GM10847 (cell line): Measurements from ENCODE around the gene GNGT2.
A peak's percentile ranks its signal among the peaks of the same experiment; 100 is the strongest.

ENCODE experiments used
- POLR2A ChIP-seq: IDR thresholded peaks from 2 replicates; pipeline ENCODE4 v1.6.1; 2011; ENCODE audit not compliant: insufficient read length; ENCODE audit errors: extremely low read depth

The GNGT2 gene

DNA sequence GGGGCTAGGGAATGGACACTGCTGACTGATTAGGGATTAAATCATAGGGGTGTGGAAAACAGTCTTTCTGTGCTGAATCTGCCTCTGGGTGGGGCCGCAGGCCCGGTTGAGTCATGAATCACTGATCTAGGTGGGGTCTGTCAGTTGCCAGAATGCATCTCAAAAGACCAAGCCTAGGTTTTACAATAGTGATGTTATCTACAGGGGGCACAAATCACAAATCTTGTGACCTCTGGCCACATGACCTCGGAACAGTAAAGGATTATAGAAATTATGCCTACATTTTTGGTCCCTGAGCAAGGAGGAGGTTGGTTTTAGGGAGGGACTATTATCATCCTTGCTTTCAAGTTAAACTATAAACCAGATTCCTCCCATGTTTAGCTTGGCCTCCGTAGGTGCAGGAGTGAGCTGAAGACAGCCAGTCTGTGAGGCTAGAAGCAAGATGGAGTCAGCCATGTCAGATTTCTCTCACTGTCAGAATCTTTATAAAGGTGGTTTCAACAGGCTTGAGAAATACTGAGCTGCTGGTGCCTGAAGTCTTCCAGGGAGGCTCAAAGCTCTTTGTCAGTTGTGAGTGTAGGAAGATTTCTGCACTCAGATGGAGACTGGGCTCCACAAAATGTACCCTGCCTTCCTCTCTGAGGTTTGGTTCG lies 12.9 kb downstream of the GNGT2 start:
- TF ChIP-seq POLR2A: no peak

DNA sequence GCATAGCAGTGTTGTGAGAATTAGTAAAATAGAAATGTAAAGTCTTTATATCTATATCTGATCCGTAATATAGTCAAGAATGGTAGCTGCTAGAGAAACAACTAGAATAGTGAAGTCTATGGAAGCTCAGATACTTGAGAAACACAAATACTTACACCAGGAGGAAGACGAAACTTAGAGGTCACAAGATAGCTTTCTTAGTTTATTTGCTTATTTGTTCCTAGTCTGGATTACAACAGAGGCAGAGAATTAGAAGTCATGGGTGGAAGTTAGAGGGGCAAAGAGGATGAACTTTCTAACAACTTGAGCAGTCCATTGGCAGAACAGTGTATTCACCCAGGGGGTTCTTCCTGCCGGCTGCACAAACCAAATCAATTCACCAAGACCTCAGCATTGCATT lies 13.9 kb downstream of the GNGT2 start:
- no peak for TF ChIP-seq POLR2A

DNA sequence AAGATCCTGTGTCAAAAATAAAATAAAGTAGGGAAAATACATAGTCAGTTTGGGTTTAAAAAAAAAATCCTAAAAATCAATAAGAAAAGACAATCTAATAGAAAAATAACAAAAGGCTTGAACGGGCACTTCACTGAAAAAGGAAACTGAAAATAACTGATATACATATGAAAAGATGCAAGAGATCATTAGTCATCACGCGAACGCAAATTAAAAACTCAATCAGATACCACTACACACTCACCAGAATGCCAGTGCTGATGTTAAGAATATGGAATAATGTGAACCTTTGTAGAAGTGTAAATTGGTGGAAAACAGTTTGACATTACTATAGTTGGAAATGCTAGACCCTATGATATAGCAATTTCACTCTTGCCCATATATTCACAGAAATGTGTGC lies 14.6 kb downstream of the GNGT2 start:
- TF ChIP-seq POLR2A: no peak

DNA sequence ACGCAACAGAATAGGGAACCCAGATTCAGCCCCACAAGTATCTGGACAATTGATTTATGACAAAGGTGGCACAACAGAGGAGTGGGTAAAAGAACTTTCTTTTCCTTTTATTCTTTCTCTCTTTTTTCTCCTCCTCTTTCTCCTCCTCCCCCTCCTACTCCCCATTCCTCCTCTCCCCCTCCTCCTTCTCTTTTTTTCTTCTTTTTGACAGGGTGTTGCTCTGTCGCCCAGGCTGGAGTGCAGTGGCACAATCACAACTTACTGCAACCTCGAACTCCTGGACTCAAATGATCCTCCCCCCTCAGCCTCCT lies 16.1 kb downstream of the GNGT2 start:
- no peak for TF ChIP-seq POLR2A

DNA sequence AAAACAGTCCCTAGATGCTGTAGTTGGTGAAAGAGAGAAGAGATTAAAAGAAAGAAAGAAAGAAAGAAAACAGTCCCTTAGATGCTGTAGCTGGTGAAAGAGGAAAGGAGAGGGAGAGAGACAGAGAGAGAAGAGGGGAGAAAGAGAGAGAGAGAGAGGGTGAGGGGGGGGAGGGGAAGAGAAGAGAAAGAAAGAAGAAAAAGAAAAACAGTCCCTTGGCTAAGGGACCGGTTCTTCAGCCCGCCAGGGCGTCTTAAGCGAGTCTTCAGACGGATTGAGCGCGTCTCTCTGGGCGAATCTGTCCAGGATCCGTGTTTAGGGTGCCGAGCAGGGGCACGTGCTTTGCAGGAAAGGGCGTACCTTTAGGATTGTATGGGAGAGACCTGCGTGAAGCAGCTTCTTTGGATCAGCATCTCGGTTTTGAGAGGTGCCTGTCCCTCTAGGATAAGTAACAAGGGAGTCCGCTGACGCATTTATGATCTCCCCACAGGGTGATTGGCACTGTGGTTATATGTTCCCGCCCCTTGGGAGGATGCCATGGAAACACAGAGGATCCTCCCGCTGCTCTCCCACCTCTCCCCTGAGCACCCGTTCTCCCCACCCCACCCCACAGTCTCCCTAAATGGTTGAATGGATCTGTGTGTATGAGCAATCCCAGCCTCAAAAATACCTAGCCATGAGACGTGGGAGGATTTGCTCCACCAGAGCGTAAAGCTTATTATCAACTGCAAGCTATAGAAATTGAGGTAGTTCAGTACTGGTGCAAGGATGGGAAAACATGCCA lies 16.7 kb downstream of the GNGT2 start:
- TF ChIP-seq POLR2A: no peak

DNA sequence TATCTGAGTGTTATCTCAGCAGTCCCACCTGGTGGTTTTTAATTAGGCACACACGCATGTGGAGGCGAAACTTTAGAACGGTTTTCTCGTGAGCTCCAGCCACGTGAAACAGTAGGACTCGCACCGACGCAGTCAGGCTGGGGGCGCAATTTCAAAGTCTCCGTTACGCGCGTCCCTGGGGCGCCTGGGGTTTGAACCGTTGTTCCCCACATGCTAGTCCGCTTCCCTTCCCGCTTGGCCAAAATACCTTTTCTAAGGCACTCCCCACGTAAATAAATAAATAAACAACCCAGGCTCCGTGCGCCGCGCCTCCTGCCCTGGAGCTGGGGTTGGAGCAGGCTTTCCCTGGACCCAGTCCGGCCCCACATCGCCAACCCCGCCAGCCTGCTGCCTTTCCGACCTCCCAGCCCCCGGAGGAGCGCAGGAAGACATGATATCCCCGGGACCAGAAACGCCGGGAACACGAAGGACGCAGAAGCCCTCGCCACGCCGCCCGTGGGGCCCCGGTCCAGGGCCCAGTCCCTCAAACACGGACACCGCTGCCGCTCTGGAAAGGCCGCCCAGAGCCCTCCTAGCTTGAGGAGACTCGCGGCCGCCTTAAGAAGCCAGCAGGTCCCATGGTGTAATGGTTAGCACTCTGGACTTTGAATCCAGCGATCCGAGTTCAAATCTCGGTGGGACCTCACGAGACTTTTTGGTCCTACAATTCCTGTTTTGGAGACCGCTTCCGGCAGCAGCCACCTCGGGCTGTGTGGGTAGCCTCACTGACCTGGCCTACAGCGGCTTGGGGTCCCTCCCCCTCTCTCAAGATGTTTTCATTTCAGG lies 18.2 kb downstream of the GNGT2 start:
- TF ChIP-seq POLR2A: peak; percentile 9

DNA sequence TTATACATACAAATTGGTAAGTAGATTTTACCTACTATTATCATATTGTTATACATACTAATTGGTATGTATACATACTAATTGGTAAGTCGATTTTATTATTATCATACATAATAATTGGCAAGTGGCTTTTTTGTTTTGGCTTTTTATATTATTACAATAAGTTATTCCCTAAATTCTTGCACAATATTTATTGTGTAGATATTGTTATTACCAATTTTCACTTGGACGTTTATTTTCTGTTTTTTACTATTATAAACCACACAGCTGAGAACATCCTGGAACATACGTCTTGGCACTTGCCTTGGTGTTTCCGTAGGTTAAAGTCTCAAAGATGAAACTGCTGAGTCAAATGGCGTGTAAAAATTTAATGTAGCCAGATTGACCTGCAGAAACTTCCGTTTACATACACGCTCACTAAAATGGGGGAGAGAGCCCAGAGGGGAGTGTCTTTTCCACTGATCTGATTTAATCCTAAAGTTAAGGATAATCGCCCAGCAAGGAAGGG lies 18.9 kb downstream of the GNGT2 start:
- TF ChIP-seq POLR2A: no peak

DNA sequence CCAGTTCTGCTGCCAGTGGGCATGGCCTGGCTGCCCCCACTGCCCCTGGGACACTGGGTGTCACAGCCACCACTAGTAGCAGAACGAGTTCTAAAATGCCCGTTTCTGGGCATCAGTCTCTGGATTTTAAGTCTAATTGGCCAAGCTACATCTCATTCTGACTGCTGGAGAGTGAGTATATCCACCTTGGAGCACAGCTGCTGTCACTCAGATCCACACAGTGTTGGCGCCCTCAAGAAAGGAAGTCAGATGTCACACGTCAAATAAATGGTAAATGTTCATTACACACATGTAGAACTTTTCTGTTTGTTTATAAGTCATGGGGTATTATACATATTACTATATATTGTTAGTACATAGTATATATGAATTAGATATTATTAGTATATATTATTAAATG lies 19.4 kb downstream of the GNGT2 start:
- TF ChIP-seq POLR2A: no peak

DNA sequence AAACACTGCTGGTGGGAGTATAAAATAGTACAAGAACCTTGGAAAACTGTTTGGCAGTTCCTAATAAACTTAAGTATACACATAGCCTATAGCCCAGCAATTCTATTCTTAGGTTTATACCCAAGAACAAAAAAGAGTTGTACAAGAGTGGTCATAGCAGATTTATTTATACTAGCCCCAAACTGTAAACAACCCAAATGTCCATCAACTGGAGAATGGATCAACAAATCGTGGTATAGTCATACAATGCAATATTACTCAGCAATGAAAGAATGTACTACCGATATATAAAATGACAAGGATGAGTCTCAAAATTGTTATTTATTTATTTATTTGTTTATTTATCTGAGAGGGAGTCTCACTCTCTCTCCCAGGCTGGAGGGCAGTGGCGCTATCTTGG lies 23.1 kb downstream of the GNGT2 start:
- TF ChIP-seq POLR2A: no peak

DNA sequence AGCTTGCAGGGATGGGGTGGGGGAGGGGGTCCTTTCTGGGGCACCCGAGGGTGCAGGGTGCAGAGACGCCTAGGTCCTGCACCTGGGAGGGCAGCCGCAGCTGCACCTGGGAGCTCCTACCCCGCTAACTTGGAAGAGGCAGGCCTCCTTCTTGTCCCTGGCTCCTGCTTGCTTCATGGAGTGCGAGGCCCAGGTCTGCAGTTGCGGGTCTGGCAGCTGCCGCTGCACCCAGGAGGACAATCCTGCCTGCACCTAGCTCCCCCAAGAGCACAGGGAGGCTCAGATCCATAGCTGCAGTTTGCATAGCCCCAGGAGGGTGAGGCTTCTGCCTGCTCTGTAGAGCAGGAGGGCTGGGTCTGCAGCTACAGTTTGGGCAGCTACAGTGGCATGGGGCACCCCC lies 26.6 kb downstream of the GNGT2 start:
- TF ChIP-seq POLR2A: no peak

DNA sequence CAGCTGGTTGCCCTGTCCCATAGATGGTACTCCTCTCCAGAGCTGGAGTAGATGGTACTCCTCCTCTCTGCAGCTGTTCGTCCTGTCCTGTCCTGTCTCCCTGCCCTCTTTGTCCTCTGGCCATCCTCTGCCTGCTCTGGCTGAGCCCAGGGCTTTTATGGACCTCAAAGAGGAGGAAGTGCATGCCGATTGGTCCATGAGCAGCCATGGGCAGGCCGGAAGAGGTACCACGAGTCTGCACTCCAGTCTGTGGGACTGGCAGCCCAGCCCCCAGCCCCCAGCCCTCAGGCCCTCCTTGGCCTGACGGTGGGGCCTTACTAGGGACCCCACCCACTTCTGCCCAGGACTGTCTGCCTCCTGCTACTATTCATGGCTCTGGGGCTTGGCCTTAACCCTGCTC lies 27.0 kb downstream of the GNGT2 start:
- TF ChIP-seq POLR2A: no peak

DNA sequence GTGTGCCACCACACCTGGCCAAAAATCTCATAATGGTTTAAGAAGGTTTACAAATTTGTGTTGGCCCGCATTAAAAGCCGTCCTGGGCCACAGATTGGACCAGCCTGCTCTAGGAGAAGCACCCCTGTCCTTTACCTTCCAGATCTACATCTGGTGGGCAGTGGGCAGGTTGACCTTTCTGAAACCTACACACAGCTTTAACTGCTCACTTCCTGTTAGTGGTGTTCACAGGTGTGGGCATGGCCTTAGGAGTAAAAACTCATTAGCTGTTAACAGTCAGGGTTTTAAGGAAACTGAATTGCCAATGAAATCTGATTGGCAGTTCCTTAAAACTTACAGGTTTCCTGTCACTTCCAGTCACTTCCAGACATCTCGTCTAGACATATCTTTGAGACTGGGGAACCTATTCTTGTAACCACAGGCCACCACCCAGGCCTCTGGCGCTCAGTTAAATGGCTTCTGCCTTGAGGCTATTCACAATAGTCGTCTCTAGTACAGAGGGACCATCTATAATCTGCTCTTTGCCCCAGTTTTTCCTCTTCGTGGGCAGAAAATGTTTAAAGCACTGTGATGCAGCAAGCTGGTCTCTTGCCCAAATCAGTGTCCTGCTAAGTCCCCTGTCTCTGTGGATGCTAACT lies 29.3 kb downstream of the GNGT2 start:
- TF ChIP-seq POLR2A: no peak

DNA sequence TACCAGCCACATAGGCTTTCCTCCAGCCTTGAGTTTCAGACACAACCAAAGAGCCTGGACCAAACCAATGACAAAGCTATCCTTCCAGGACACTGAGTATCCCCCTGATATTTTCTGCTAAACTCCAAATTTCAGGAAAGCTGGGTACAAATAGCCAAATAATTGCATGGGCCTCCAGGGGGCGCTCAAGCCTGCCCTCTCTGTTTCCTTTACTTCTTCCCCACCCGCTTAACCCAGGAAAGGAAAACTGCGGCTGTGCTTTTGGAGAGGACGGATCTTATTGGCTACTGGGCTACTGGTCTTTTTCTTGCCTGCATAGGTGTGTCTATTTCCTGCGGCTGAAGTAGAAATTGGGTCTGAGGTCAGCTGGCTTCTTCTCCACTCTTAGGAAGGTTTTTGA lies 30.1 kb downstream of the GNGT2 start:
- no peak for TF ChIP-seq POLR2A

DNA sequence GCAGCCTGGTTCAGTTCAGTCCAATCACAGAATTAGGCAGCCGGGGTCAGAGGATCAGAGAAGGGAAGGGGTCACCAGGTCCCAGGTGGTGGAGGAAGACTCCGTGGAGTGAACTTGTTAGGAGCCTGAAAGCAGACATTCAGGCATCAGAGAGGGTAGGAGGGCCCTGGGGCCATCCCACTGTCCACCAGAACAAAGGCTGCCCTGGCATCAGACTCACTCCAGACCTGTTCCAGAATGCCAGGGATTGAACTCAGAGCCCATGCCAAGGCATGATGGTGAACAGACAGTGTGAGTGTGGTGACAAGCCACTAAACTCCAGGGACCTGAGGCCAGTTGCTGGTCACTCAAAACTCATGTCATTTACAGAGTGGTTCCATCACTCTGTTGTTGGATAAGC lies 40.2 kb downstream of the GNGT2 start:
- no peak for TF ChIP-seq POLR2A

DNA sequence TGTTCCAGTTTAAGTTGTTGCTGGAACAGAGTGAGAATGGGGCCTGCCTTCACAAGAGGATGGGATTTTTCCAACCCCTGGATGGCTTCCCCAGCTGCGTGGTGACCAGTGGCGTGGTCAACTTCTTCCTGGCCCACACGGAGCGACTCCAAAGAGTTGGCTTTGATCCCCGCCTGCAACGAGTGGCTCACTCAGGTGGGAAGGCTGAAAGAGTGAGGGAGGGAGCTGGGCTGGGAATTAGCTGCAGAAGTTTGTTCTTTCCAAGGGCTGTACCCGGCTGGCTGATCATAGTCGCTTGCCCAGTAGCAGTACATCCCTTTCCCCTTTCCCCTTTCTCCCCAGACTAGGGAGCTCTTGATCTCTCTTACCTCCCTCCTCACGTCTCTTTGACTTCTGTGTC lies 41.7 kb downstream of the GNGT2 start:
- TF ChIP-seq POLR2A: no peak
